ENCODE measurements around the gene HCN3.
"Not testable (repeated sequence)": the region's sequence is repeated elsewhere in the genome, so short reads cannot be mapped to it uniquely, and the experiment has no call there.

The HCN3 gene

GRCh38 chr1:155246796-155247195 is 30.5 kb upstream of the HCN3 start:
- H3K9me3 ChIP-seq (ENCODE audit: insufficient read depth, low read depth, low read length); H2BK12ac ChIP-seq (ENCODE audit: low read length); H3K23ac ChIP-seq (ENCODE audit: low read length); H2AFZ ChIP-seq (ENCODE audit: insufficient read depth, low read length, poor library complexity); H3K4me1 ChIP-seq (ENCODE audit: control insufficient read depth in 1 of 2, insufficient read depth in 2 of 2, low read length in 2 of 2); H3K79me2 ChIP-seq (ENCODE audit: control insufficient read depth, insufficient read depth, low read length, poor library complexity); H3K27me3 ChIP-seq (ENCODE audit: insufficient read depth, low read length); H3K27ac ChIP-seq (ENCODE audit: low read depth, low read length); H3K4me3 ChIP-seq (ENCODE audit: low read depth, low read length); H3K14ac ChIP-seq (ENCODE audit: low read length); H3K18ac ChIP-seq (ENCODE audit: low read length); H2BK120ac ChIP-seq (ENCODE audit: insufficient read depth, low read length, poor library complexity); H4K8ac ChIP-seq (ENCODE audit: low read depth, low read length); H4K12ac ChIP-seq (ENCODE audit: low read depth, low read length); H3K9ac ChIP-seq (ENCODE audit: low read length); H3K4ac ChIP-seq (ENCODE audit: low read depth, low read length); DNase-seq; H3K4me2 ChIP-seq (ENCODE audit: low read length); H2BK5ac ChIP-seq (ENCODE audit: low read depth, low read length, poor library complexity); H2AK5ac ChIP-seq (ENCODE audit: low read length); H4K91ac ChIP-seq (ENCODE audit: low read depth, low read length): not testable (repeated sequence)
- Histone ChIP-seq H3K36me3 (ENCODE audit: control insufficient read depth in 1 of 2, insufficient read depth in 2 of 2, low read length in 2 of 2) (peaks cover 16 to 23% of the 10 kb centered on the region in 2 experiments), H3K79me1 (ENCODE audit: low read length) (peaks cover 10% of the 10 kb centered on the region)
- no CpG with 5 or more reads among the region's 3 CpGs for WGBS (ENCODE audit: extremely low coverage, insufficient coverage, insufficient read length)

GRCh38 chr1:155247667-155248553 is 29.4 kb upstream of the HCN3 start:
- H3K23ac ChIP-seq (ENCODE audit: low read length), result no peak overlapping the region
- DNase-seq, result no peak
- WGBS (ENCODE audit: extremely low coverage, insufficient coverage, insufficient read length), result no CpG with 5 or more reads among the region's 26 CpGs

GRCh38 chr1:155250246-155250632 is 27.0 kb upstream of the HCN3 start:
- H3K4me2 ChIP-seq (ENCODE audit: low read length), result peak overlapping the region; percentile 69
- H3K23ac ChIP-seq (ENCODE audit: low read length), result no peak overlapping the region
- peaks cover 9% of the 10 kb centered on the region for H3K79me2 ChIP-seq (ENCODE audit: control insufficient read depth, insufficient read depth, low read length, poor library complexity)
- H3K9ac ChIP-seq (ENCODE audit: low read length), result no peak overlapping the region
- no peaks in the 10 kb centered on the region for H3K27me3 ChIP-seq (ENCODE audit: insufficient read depth, low read length)
- DNase-seq, result no peak
- peak overlapping the region; percentile 44 for H3K4me3 ChIP-seq (ENCODE audit: low read depth, low read length)
- H3K4me1 ChIP-seq (ENCODE audit: control insufficient read depth in 1 of 2, insufficient read depth in 2 of 2, low read length in 2 of 2), result peaks cover 20 to 23% of the 10 kb centered on the region in 2 experiments
- H3K4ac ChIP-seq (ENCODE audit: low read depth, low read length), result no peak overlapping the region
- H3K14ac ChIP-seq (ENCODE audit: low read length), result peak overlapping the region; percentile 43
- peak overlapping the region; percentile 28 for H2AFZ ChIP-seq (ENCODE audit: insufficient read depth, low read length, poor library complexity)
- peaks cover 16 to 23% of the 10 kb centered on the region in 2 experiments for H3K36me3 ChIP-seq (ENCODE audit: control insufficient read depth in 1 of 2, insufficient read depth in 2 of 2, low read length in 2 of 2)
- H3K9me3 ChIP-seq (ENCODE audit: insufficient read depth, low read depth, low read length), result no peaks in the 10 kb centered on the region
- H3K27ac ChIP-seq (ENCODE audit: low read depth, low read length), result no peak overlapping the region
- H2AK5ac ChIP-seq (ENCODE audit: low read length), result peak overlapping the region; percentile 17
- H2BK5ac ChIP-seq (ENCODE audit: low read depth, low read length, poor library complexity), result peak overlapping the region; percentile 3
- peak overlapping the region; percentile 68 for H4K12ac ChIP-seq (ENCODE audit: low read depth, low read length)
- WGBS (ENCODE audit: extremely low coverage, insufficient coverage, insufficient read length), result no CpG with 5 or more reads among the region's 28 CpGs
- peak overlapping the region; percentile 23 for H3K18ac ChIP-seq (ENCODE audit: low read length)
- H2BK120ac ChIP-seq (ENCODE audit: insufficient read depth, low read length, poor library complexity), result peak overlapping the region; percentile 23
- H3K79me1 ChIP-seq (ENCODE audit: low read length), result peaks cover 9% of the 10 kb centered on the region
- peak overlapping the region; percentile 80 for H4K8ac ChIP-seq (ENCODE audit: low read depth, low read length)
- H4K91ac ChIP-seq (ENCODE audit: low read depth, low read length), result peak overlapping the region; percentile 20
- H2BK12ac ChIP-seq (ENCODE audit: low read length), result peak overlapping the region; percentile 25

More at GRCh38 chr1:155247667-155248553, 29.4 kb upstream of the HCN3 start:
- Histone ChIP-seq H3K14ac (ENCODE audit: low read length) (no peak overlapping the region), H4K8ac (ENCODE audit: low read depth, low read length) (no peak overlapping the region), H3K4me2 (ENCODE audit: low read length) (no peak overlapping the region), H3K9ac (ENCODE audit: low read length) (no peak overlapping the region), H3K4me3 (ENCODE audit: low read depth, low read length) (no peak overlapping the region), H3K27ac (ENCODE audit: low read depth, low read length) (no peak overlapping the region), H3K4me1 (ENCODE audit: control insufficient read depth in 1 of 2, insufficient read depth in 2 of 2, low read length in 2 of 2) (peaks cover 5 to 8% of the 10 kb centered on the region in 2 experiments), H3K79me1 (ENCODE audit: low read length) (peaks cover 10% of the 10 kb centered on the region), H2BK5ac (ENCODE audit: low read depth, low read length, poor library complexity) (no peak overlapping the region), H3K9me3 (ENCODE audit: insufficient read depth, low read depth, low read length) (no peaks in the 10 kb centered on the region), H3K27me3 (ENCODE audit: insufficient read depth, low read length) (no peaks in the 10 kb centered on the region), H3K36me3 (ENCODE audit: control insufficient read depth in 1 of 2, insufficient read depth in 2 of 2, low read length in 2 of 2) (peaks cover 16 to 23% of the 10 kb centered on the region in 2 experiments), H2BK120ac (ENCODE audit: insufficient read depth, low read length, poor library complexity) (no peak overlapping the region), H3K18ac (ENCODE audit: low read length) (no peak overlapping the region), H3K79me2 (ENCODE audit: control insufficient read depth, insufficient read depth, low read length, poor library complexity) (peaks cover 3% of the 10 kb centered on the region), H3K4ac (ENCODE audit: low read depth, low read length) (no peak overlapping the region), H2AFZ (ENCODE audit: insufficient read depth, low read length, poor library complexity) (no peak overlapping the region), H4K91ac (ENCODE audit: low read depth, low read length) (no peak overlapping the region), H2BK12ac (ENCODE audit: low read length) (no peak overlapping the region), H4K12ac (ENCODE audit: low read depth, low read length) (no peak overlapping the region), H2AK5ac (ENCODE audit: low read length) (no peak overlapping the region)

- no peak overlapping the region for H3K9ac ChIP-seq (ENCODE audit: low read length)
- H3K27ac ChIP-seq (ENCODE audit: low read depth, low read length), result no peak overlapping the region
- peak overlapping the region; percentile 43 for H3K14ac ChIP-seq (ENCODE audit: low read length)
- H3K79me1 ChIP-seq (ENCODE audit: low read length), result peaks cover 13% of the 10 kb centered on the region
- H3K4me3 ChIP-seq (ENCODE audit: low read depth, low read length), result peak overlapping the region; percentile 44
- peak overlapping the region; percentile 28 for H2AFZ ChIP-seq (ENCODE audit: insufficient read depth, low read length, poor library complexity)
- no peak overlapping the region for H3K4ac ChIP-seq (ENCODE audit: low read depth, low read length)
- peak overlapping the region; percentile 25 for H2BK12ac ChIP-seq (ENCODE audit: low read length)
- peak overlapping the region; percentile 3 for H2BK5ac ChIP-seq (ENCODE audit: low read depth, low read length, poor library complexity)
- H3K27me3 ChIP-seq (ENCODE audit: insufficient read depth, low read length), result no peaks in the 10 kb centered on the region
- peak overlapping the region; percentile 23 for H2BK120ac ChIP-seq (ENCODE audit: insufficient read depth, low read length, poor library complexity)
- H3K4me2 ChIP-seq (ENCODE audit: low read length), result peak overlapping the region; percentile 69
- no peaks in the 10 kb centered on the region for H3K9me3 ChIP-seq (ENCODE audit: insufficient read depth, low read depth, low read length)
- peak overlapping the region; percentile 20 for H4K91ac ChIP-seq (ENCODE audit: low read depth, low read length)
- DNase-seq, result peak; percentile 89 to 95
- H3K23ac ChIP-seq (ENCODE audit: low read length), result no peak overlapping the region
- peak overlapping the region; percentile 80 for H4K8ac ChIP-seq (ENCODE audit: low read depth, low read length)
- H2AK5ac ChIP-seq (ENCODE audit: low read length), result peak overlapping the region; percentile 17
- peaks cover 16 to 24% of the 10 kb centered on the region in 2 experiments for H3K36me3 ChIP-seq (ENCODE audit: control insufficient read depth in 1 of 2, insufficient read depth in 2 of 2, low read length in 2 of 2)
- peak overlapping the region; percentile 68 for H4K12ac ChIP-seq (ENCODE audit: low read depth, low read length)
- peaks cover 11% of the 10 kb centered on the region for H3K79me2 ChIP-seq (ENCODE audit: control insufficient read depth, insufficient read depth, low read length, poor library complexity)
- H3K18ac ChIP-seq (ENCODE audit: low read length), result peak overlapping the region; percentile 23
- no CpG with 5 or more reads among the region's 23 CpGs for WGBS (ENCODE audit: extremely low coverage, insufficient coverage, insufficient read length)
- peaks cover 22 to 23% of the 10 kb centered on the region in 2 experiments for H3K4me1 ChIP-seq (ENCODE audit: control insufficient read depth in 1 of 2, insufficient read depth in 2 of 2, low read length in 2 of 2)
Measured at GRCh38 chr1:155250633-155251449, 26.4 kb upstream of the HCN3 start.

All from trophoblast cell (in vitro differentiated cells and primary cell).